RWPE1 (cell line): ENCODE measurements around the gene STK32C.

Experiments
- CTCF ChIA-PET: fragments of 350-600 bp; sonication (Branson Sonifier 250); formaldehyde crosslinking; extraction: SDS; loops from one replicate; lab custom pipeline; 2021; lab: Yijun Ruan, JAX
- POLR2A ChIA-PET: fragments of 400-600 bp; formaldehyde crosslinking; extraction: SDS; loops from one replicate; lab custom pipeline; 2020; ENCODE audit warnings: antibody characterized with exemption; ENCODE audit not compliant: low non-redundant PET; lab: Yijun Ruan, JAX
- DNase-seq: peaks from one replicate; pipeline ENCODE4 v3.0.0; 2012; ENCODE audit warnings: low spot score
- H3K27ac ChIP-seq: fragments of 450-650 bp; 2 replicates; pipeline ENCODE4 v1.5.1; 2017
- TF ChIP-seq, protein P1 (sequence below): fragments of 450-650 bp; conservative IDR thresholded peaks from 2 replicates; pipeline ENCODE4 v1.5.1; 2017; ENCODE audit warnings: low read depth, mild to moderate bottlenecking

The STK32C gene

DNA sequence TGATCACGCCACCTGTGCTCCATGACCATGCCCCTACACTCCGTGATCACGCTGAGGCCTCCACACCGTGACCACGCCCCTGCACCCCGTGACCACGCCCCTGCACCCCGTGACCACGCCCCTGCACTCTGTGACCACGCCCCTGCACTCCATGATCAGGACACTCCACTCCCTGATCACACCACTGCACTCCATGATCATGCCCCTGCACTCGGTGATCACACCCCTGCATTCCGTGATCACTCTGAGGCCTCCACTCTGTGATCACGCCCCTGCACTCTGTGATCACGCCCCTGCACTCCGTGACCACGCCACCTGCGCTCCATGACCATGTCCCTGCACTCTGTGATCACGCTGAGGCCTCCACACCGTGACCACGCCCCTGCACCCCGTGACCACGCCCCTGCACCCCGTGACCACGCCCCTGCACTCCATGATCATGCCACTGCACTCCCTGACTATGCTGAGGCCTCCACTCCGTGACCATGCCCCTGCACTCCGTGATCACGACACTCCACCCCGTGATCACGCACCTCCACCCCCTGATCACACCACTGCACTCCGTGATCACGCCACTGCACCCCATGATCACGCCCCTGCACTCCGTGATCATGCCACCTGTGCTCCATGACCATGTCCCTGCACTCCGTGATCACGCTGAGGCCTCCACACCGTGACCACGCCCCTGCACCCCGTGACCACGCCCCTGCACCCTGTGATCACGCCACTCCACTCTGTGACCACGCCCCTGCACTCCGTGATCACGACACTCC is 27.7 kb downstream of the STK32C start:
- no peak for DNase-seq
- H3K27ac ChIP-seq = no peak overlapping the region
- CTCF ChIA-PET = no interaction called here
- TF ChIP-seq, protein P1, sequence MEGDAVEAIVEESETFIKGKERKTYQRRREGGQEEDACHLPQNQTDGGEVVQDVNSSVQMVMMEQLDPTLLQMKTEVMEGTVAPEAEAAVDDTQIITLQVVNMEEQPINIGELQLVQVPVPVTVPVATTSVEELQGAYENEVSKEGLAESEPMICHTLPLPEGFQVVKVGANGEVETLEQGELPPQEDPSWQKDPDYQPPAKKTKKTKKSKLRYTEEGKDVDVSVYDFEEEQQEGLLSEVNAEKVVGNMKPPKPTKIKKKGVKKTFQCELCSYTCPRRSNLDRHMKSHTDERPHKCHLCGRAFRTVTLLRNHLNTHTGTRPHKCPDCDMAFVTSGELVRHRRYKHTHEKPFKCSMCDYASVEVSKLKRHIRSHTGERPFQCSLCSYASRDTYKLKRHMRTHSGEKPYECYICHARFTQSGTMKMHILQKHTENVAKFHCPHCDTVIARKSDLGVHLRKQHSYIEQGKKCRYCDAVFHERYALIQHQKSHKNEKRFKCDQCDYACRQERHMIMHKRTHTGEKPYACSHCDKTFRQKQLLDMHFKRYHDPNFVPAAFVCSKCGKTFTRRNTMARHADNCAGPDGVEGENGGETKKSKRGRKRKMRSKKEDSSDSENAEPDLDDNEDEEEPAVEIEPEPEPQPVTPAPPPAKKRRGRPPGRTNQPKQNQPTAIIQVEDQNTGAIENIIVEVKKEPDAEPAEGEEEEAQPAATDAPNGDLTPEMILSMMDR = no peak
- POLR2A ChIA-PET = no interaction called here

DNA sequence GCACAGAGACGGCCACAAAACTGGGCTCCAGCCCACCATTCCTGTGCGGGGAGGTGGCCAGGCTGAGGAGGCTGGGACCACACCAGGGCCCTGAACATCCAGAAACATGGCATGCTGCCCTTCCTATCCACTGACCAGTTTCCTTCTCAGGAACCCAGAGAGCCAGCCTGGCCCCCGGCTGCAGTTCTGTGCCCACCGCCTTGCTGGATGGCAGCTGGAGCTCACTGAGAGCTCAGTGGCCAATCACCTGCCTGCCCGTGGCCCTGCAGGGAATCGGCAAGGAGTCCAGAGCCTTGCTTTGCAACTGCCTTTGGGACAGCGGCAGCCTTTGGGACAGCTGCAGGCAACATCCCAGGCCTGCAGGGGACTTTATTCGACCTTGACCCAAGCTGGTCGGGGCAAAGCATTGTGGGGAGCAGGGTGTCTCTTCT is 30.4 kb downstream of the STK32C start:
- TF ChIP-seq, protein P1 = no peak
- ChIA-PET POLR2A (no interaction called here), CTCF (no interaction called here)
- no peak overlapping the region for H3K27ac ChIP-seq
- no peak for DNase-seq

DNA sequence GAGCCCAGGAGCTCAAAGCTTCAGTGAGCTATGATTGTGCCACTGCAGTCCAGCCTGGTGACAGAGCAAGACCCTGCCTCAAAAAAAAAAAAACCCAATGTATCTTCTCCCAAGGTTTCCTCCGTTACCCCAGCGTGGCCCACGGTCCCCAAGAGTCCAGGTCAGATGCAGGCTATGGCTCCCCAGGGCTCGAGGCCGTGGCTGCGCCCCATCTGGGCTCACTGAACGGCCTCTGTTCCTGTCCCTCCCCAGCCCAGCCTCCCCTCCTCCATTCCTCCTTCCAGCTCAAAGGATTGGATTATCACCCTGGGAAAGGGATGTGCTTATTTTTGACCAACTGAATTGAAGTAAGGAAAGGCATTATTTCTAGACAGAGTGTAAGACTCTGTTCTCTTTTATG is 31.0 kb downstream of the STK32C start:
- H3K27ac ChIP-seq = no peak overlapping the region
- DNase-seq = no peak
- ChIA-PET POLR2A (no interaction called here), CTCF (interaction anchor here (0.6 kb wide), 1 partner anchor 147 kb away, joined by 3 read pairs; no protein-coding TSS in a partner anchor)
- TF ChIP-seq, protein P1 = no peak

DNA sequence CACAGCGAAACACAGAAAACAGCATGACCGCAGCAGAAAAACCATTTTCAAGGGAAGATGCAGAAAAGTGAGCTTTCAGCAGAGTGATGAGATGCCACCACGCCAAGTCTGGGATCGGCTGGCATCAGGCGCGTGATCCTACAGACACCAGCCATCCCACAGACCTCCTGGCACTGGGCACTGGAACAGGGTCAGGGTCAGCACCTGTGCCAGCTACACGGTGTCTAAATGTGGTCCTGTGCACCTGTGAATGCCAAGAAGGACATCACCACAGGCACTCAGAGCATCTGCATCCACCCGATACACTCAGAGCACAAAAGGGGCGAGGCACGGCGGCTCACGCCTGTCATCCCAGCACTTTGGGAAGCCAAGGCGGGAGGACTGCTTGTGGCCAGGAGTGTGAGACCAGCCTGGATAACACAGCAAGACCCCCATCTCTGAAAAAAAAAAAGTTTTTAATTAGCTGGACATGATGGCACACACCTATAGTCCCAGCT is 31.5 kb downstream of the STK32C start:
- TF ChIP-seq, protein P1 = no peak
- ChIA-PET POLR2A (no interaction called here), CTCF (interaction anchor here (0.5 to 0.6 kb wide), 2 partner anchors 85 to 147 kb away, joined by 3 read pairs; no protein-coding TSS in a partner anchor)
- H3K27ac ChIP-seq = no peak overlapping the region
- no peak for DNase-seq

DNA sequence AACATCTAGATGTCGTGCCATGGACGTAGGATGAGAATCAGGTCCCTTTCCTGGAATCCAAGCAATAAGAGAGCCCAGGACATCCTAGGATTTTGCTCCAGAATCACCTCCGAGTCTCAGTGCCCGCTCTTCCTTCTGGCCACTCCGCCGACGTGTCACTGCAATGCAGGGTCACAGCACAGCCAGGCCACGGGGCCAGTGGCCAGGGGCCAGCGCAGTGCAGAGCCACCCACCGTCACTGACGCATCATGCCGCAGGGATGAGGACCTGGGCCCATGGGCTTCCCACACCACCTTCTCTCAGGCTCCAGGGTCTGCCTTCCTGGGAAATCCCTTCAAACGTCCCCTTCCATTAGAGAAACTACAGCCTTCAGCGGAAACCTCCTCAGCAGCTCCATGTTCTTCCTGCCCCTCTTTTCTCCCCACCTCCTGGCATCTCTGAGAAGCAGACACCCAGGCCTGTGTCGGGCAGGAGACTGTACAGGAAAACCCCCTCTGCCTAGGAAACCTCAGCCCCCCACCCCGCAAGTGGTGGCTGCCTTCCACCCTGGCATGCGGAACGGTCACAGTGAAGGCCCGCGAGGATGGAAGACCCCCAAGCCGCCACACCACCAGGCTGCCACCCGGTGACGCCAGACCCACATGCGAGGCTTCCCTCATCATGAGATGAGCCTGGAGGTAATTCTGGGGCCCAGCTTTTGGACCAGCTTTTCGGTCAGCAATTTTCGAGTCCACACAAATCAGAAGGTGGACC is 32.1 kb downstream of the STK32C start:
- TF ChIP-seq, protein P1 = no peak
- POLR2A ChIA-PET = no interaction called here
- H3K27ac ChIP-seq = no peak overlapping the region
- no peak for DNase-seq
- CTCF ChIA-PET = interaction anchor here (0.5 to 1.0 kb wide), 3 partner anchors 12 to 128 kb away, joined by 3 to 4 read pairs (median 3); no protein-coding TSS in a partner anchor

DNA sequence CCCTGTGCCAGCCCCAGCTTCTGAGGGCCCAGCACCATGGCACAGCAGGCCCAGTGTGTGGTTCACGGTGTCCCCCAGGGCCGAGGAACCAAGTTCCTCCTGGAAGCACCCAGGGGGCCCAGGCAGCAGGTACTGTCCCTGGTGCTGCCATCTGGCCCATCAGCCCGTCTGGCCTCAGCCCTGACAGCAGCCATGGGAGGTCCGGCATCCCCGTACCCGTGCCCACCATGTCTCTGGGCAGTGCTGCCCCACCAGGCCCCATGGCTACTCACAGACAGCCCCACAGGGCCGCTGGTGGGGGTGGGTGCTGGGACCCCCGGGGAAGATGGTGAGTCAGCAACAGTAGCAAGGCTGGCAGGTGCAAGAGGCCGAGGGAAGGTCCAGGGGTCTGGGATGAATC is 32.8 kb downstream of the STK32C start:
- TF ChIP-seq, protein P1 = no peak
- no peak for DNase-seq
- ChIA-PET CTCF (interaction anchor here (0.6 to 1.0 kb wide), 2 partner anchors 11 to 128 kb away, joined by 3 to 4 read pairs; no protein-coding TSS in a partner anchor), POLR2A (no interaction called here)
- no peak overlapping the region for H3K27ac ChIP-seq
